ENCODE data around the gene A1BG. TPM values are rescaled to one million over a fixed set of nuclear protein-coding genes. Genes with fewer than 3 reads are reported as not detected.

Gene A1BG
- total RNA-seq, 1 experiment from 2014 or later = 1.2 TPM

GRCh38 chr19:58300620-58301019, 52.7 kb downstream of the A1BG start:
- Histone ChIP-seq H3K4me2 (ENCODE audit: low read length) (no peak overlapping the region), H3K9me3 (ENCODE audit: control insufficient read depth in 1 of 2, insufficient read depth in 1 of 2, low read depth in 1 of 2, low read length in 2 of 2) (peaks cover 5 to 10% of the 10 kb centered on the region in 2 experiments; a peak in 2 of 4 replicates), H3K79me2 (ENCODE audit: insufficient read depth, low read length) (peaks cover 9% of the 10 kb centered on the region; the same call in 1 of the 2 replicates), H3K27ac (ENCODE audit: low read depth, low read length) (no peak overlapping the region), H3K9ac (ENCODE audit: low read length) (no peak overlapping the region), H3K9me2 (ENCODE audit: insufficient read depth) (no peaks in the 10 kb centered on the region), H3K4me1 (ENCODE audit: control insufficient read depth in 1 of 2, insufficient read depth in 2 of 2, low read length in 2 of 2) (peaks cover 0 to 9% of the 10 kb centered on the region in 2 experiments; a peak in 1 of 4 replicates), H2AFZ (ENCODE audit: low read depth, low read length, poor library complexity, severe bottlenecking) (no peak overlapping the region), H3K27me3 (ENCODE audit: insufficient read depth, low read length) (no peaks in the 10 kb centered on the region), H3K4me3 (replicated peaks in 1 of 2; ENCODE audit: low read depth in 1 of 2, low read length in 2 of 2) (no peak overlapping the region), H3K36me3 (ENCODE audit: control insufficient read depth in 1 of 2, insufficient read depth in 2 of 2, low read length in 2 of 2) (peaks cover 8 to 17% of the 10 kb centered on the region in 2 experiments), H4K20me1 (ENCODE audit: insufficient read depth) (no peaks in the 10 kb centered on the region)
- ChIA-PET RAD21 (ENCODE audit: low non-redundant PET in 1 of 2, low total read pairs in 2 of 2, uncharacterized antibody in 2 of 2, unreplicated experiment in 2 of 2) (no interaction called here), POLR2A (no interaction called here), CTCF (no interaction called here)
- ATAC-seq (no peak), DNase-seq (ENCODE audit: low read depth, low spot score) (no peak)
- BruUV-seq (replicated peaks) = no TSS peak
- intact Hi-C loops (cut with micrococcal nuclease) = no loop called here
- TF ChIP-seq POLR2AphosphoS5 (IDR thresholded peaks at IDR 0.05; ENCODE audit: low read depth, low read length) = no peak
- TF ChIP-seq EGR1 (IDR thresholded peaks at IDR 0.05; ENCODE audit: low read depth) = no peak
- no peak for TF ChIP-seq EZH2 (IDR thresholded peaks at IDR 0.05)
- no peak for TF ChIP-seq SRF (IDR thresholded peaks at IDR 0.05; ENCODE audit: low read depth)
- TF ChIP-seq ATF3 (IDR thresholded peaks at IDR 0.05) = no peak
- TF ChIP-seq FOSL1 (IDR thresholded peaks at IDR 0.05; ENCODE audit: low read depth) = no peak
- no peak for TF ChIP-seq YY1 (IDR thresholded peaks at IDR 0.05; ENCODE audit: extremely low read depth, insufficient replicate concordance, low read depth, low read length)
- TF ChIP-seq ZBTB33 (IDR thresholded peaks at IDR 0.05; ENCODE audit: extremely low read depth, insufficient replicate concordance, low read length) = no peak
- no peak for TF ChIP-seq JUND (IDR thresholded peaks at IDR 0.05)
- no peak for TF ChIP-seq EZH2phosphoT487 (IDR thresholded peaks at IDR 0.05; ENCODE audit: borderline replicate concordance)
- no peak for TF ChIP-seq CBX3 (IDR thresholded peaks at IDR 0.05; ENCODE audit: low read depth)
- no peak for TF ChIP-seq TCF7L2 (IDR thresholded peaks at IDR 0.05; ENCODE audit: borderline replicate concordance, extremely low read depth, insufficient read depth, insufficient read length)
